Endothelial cell of umbilical vein (primary cell): ENCODE results near the gene GALNT10. TPM values are rescaled to one million over a fixed set of nuclear protein-coding genes. Genes with fewer than 3 reads are reported as not detected.

ENCODE experiments used
- BruUV-seq: library from RNA; stranded (reverse); fragments of 400-500 nt; replicated peaks from 2 replicates; lab custom pipeline; 2021; lab: Mats Ljungman, UMichigan
- CTCF ChIA-PET: fragments of 300-600, 350-600 bp; sonication (Branson Sonifier 250); formaldehyde crosslinking; loops from one replicate; lab custom pipeline; 2021; ENCODE audit warnings: antibody characterized with exemption, inconsistent platforms; lab: Charles Lee
- POLR2A ChIA-PET: fragments of 300-600, 350-600 bp; sonication (Branson Sonifier 250); formaldehyde crosslinking; loops from one replicate; lab custom pipeline; 2021; ENCODE audit warnings: antibody characterized with exemption, inconsistent platforms; lab: Charles Lee
- DNase-seq: peaks from one replicate; pipeline ENCODE4 v3.0.0-alpha.2; 2011; ENCODE audit warnings: low read depth, low spot score
- FAIRE-seq: peaks from 2 replicates; lab custom pipeline; 2011; peaks lifted over from hg19 to GRCh38; lab: Jason Lieb, UNC
- H2AFZ ChIP-seq: 2 replicates; pipeline ENCODE4 v1.6.0; 2012; ENCODE audit warnings: low read depth, low read length, control low read depth, inconsistent platforms
- H3K27ac ChIP-seq: 2 replicates; pipeline ENCODE4 v1.5.1; 2011; ENCODE audit warnings: low read depth, mild to moderate bottlenecking, control low read depth, low read length, moderate library complexity; ENCODE audit not compliant: insufficient read depth
- H3K27me3 ChIP-seq, 2 experiments: 2 replicates each; pipeline versions ENCODE4 v1.6.0 to v1.6.1; 2011; ENCODE audit warnings: low read length in 2 of 2, mixed read lengths in 1 of 2; ENCODE audit not compliant: control insufficient read depth in 2 of 2, insufficient read depth in 2 of 2
- H3K36me3 ChIP-seq, 2 experiments: 2 replicates in 1 of 2; 3 replicates in 1 of 2; pipeline ENCODE4 v1.5.1; 2011; ENCODE audit warnings: low read length in 2 of 2, mild to moderate bottlenecking in 1 of 2, moderate library complexity in 1 of 2; ENCODE audit not compliant: control insufficient read depth in 2 of 2, insufficient read depth in 2 of 2; ENCODE audit errors: extremely low read depth in 1 of 2
- H3K4me1 ChIP-seq: 3 replicates; pipeline ENCODE4 v1.5.1; 2011; ENCODE audit warnings: mild to moderate bottlenecking, low read length; ENCODE audit not compliant: control insufficient read depth, insufficient read depth; ENCODE audit errors: extremely low read depth
- H3K4me2 ChIP-seq: 2 replicates; pipeline ENCODE4 v1.6.1; 2011; ENCODE audit warnings: low read length, control low read depth, mixed read lengths; ENCODE audit not compliant: insufficient read depth
- H3K4me3 ChIP-seq, 3 experiments: fragments of 200-600 bp in 1 of 3; sonication (generic), shearing (Covaris generic) in 1 of 3; replicated peaks in 1 of 3; 2 replicates each; pipeline ENCODE4 v1.5.1; 2011 to 2016; ENCODE audit warnings: control low read depth in 3 of 3, low read length in 3 of 3, mild to moderate bottlenecking in 2 of 3, inconsistent platforms in 1 of 3, low read depth in 1 of 3, moderate library complexity in 1 of 3; ENCODE audit not compliant: insufficient read depth in 1 of 3
- H3K79me2 ChIP-seq: 2 replicates; pipeline ENCODE4 v1.6.0; 2012; ENCODE audit warnings: low read length, inconsistent platforms; ENCODE audit not compliant: control insufficient read depth, insufficient read depth
- H3K9ac ChIP-seq: replicated peaks from 2 replicates; pipeline ENCODE3; 2011; ENCODE audit warnings: low read length, control low read depth; ENCODE audit not compliant: insufficient read depth; ENCODE audit errors: extremely low read depth
- H3K9me1 ChIP-seq: replicated peaks from 3 replicates; pipeline ENCODE4 v1.6.0; 2011; ENCODE audit warnings: mild to moderate bottlenecking, low read length; ENCODE audit not compliant: control insufficient read depth, insufficient read depth; ENCODE audit errors: extremely low read depth
- H3K9me3 ChIP-seq: replicated peaks from 2 replicates; pipeline ENCODE4 v1.5.1; 2012; ENCODE audit warnings: low read length, inconsistent platforms; ENCODE audit not compliant: control insufficient read depth, insufficient read depth
- H4K20me1 ChIP-seq: replicated peaks from 2 replicates; pipeline ENCODE3; 2011; ENCODE audit warnings: mild to moderate bottlenecking, low read length; ENCODE audit not compliant: control insufficient read depth, insufficient read depth; ENCODE audit errors: extremely low read depth
- CTCF ChIP-seq, 2 donors: IDR thresholded peaks; 1 replicate in 1 of 2; 2 replicates in 1 of 2; pipeline ENCODE4 v1.5.1; 2011; ENCODE audit warnings: low read length in 2 of 2, mild to moderate bottlenecking in 2 of 2, moderate library complexity in 2 of 2, control low read depth in 1 of 2, inconsistent platforms in 1 of 2, low read depth in 1 of 2; ENCODE audit not compliant: insufficient read depth in 1 of 2; ENCODE audit errors: extremely low read depth in 1 of 2
- EZH2 ChIP-seq: IDR thresholded peaks from 2 replicates; pipeline ENCODE4 v1.6.1; 2012; ENCODE audit warnings: borderline replicate concordance, low read depth, mild to moderate bottlenecking, moderate library complexity, low read length, inconsistent platforms; ENCODE audit not compliant: severe bottlenecking
- FOS ChIP-seq: IDR thresholded peaks from 2 replicates; pipeline ENCODE4 v1.6.1; 2011; ENCODE audit warnings: mild to moderate bottlenecking, low read length, moderate library complexity, borderline replicate concordance; ENCODE audit not compliant: insufficient read depth
- GATA2 ChIP-seq: IDR thresholded peaks from 2 replicates; pipeline ENCODE4 v1.7.0; 2011; ENCODE audit warnings: low read depth, mild to moderate bottlenecking, moderate library complexity, mixed read lengths, low read length; ENCODE audit not compliant: insufficient read length, insufficient read depth
- JUN ChIP-seq: IDR thresholded peaks from 2 replicates; pipeline ENCODE4 v1.6.1; 2011; ENCODE audit warnings: borderline replicate concordance, low read depth; ENCODE audit not compliant: insufficient read length, insufficient read depth
- MAX ChIP-seq: IDR thresholded peaks from 2 replicates; pipeline ENCODE4 v1.6.1; 2011; ENCODE audit not compliant: insufficient read depth, insufficient read length
- MYC ChIP-seq: IDR thresholded peaks from one replicate; pipeline ENCODE4 v1.6.1; 2011; ENCODE audit warnings: mild to moderate bottlenecking, low read depth, low read length
- POLR2A ChIP-seq: IDR thresholded peaks from 2 replicates; pipeline ENCODE4 v1.6.1; 2012; ENCODE audit warnings: low read depth, mild to moderate bottlenecking, control low read depth, low read length
- POLR2AphosphoS5 ChIP-seq: IDR thresholded peaks from 2 replicates; pipeline ENCODE4 v1.6.1; 2012; ENCODE audit warnings: low read depth, mild to moderate bottlenecking, control low read depth, low read length, moderate library complexity; ENCODE audit not compliant: insufficient read depth
- dilution Hi-C: fragments of 300-500 bp; cut with MboI; formaldehyde crosslinking; loops from one replicate; pipeline ENCODE4 v1.15.0; 2019; ENCODE audit warnings: low sequenced_read_pairs; ENCODE audit not compliant: extremely low pct_ligation_motif_present
- intact Hi-C: fragments of 100-400 bp; cut with micrococcal nuclease; formaldehyde crosslinking; loops from one replicate; pipeline ENCODE4 v1.10.0; 2022
- polyA plus RNA-seq, 4 experiments: library from polyadenylated mRNA; depleted of rRNA in 3 of 4; stranded (reverse) in 3 of 4; unstranded in 1 of 4; fragments of >200 nt; gene quantifications; 2 replicates each; pipeline versions ENCODE4 v1.2.1 to v1.2.3, GENCODE V29; 2011 to 2012; ENCODE audit warnings: missing spikeins in 1 of 4
- total RNA-seq: library from RNA; stranded (reverse); gene quantifications from 2 replicates; pipeline ENCODE4 v1.2.3, GENCODE V29; 2021

GALNT10 gene
- total and polyA plus RNA-seq, 2 donors (not counting 3 experiments of a cell fraction or from before 2014, with no cell fraction given), result 70.2 to 77.6 TPM

- H3K4me1 ChIP-seq, result no peaks in the 10 kb centered on the region
- no peaks in the 10 kb centered on the region for H3K9me3 ChIP-seq
- BruUV-seq, result no TSS peak
- no peaks in the 10 kb centered on the region for H3K27me3 ChIP-seq
- intact Hi-C loops (no loop called here), dilution Hi-C loops (no loop called here)
- FAIRE-seq, result no peak
- H3K36me3 ChIP-seq, result no peaks in the 10 kb centered on the region
- no peak for DNase-seq
- H3K79me2 ChIP-seq, result peaks cover 2% of the 10 kb centered on the region
- no peak for TF ChIP-seq MYC
- TF ChIP-seq EZH2, result no peak
- TF ChIP-seq POLR2AphosphoS5, result no peak
- no peak for TF ChIP-seq CTCF (IDR thresholded peaks at IDR 0.05; ENCODE audit: extremely low read depth in 1 of 2, insufficient read depth in 1 of 2, low read depth in 1 of 2, low read length in 2 of 2)
- no peaks in the 10 kb centered on the region for H3K9me1 ChIP-seq
- no peak overlapping the region for H3K9ac ChIP-seq
- CTCF ChIA-PET, result interaction anchor here (1.3 to 1.4 kb wide), 3 partner anchors 15 to 82 kb away, joined by 4 to 5 read pairs (median 4); no protein-coding TSS in a partner anchor
- no peak overlapping the region for H3K4me2 ChIP-seq
- no peak overlapping the region for H2AFZ ChIP-seq
- H4K20me1 ChIP-seq, result no peaks in the 10 kb centered on the region
- no peak overlapping the region for H3K4me3 ChIP-seq
- POLR2A ChIA-PET, result no interaction called here
- H3K27ac ChIP-seq, result no peak overlapping the region
Measured at GRCh38 chr5:154230526-154230925, 40.0 kb downstream of the GALNT10 start.

GRCh38 chr5:154234551-154234950, 44.0 kb downstream of the GALNT10 start:
- Histone ChIP-seq H2AFZ (no peak overlapping the region), H4K20me1 (no peaks in the 10 kb centered on the region), H3K4me1 (peaks cover 15% of the 10 kb centered on the region), H3K27me3 (no peaks in the 10 kb centered on the region), H3K27ac (no peak overlapping the region), H3K4me2 (no peak overlapping the region), H3K4me3 (no peak overlapping the region), H3K36me3 (no peaks in the 10 kb centered on the region), H3K79me2 (no peaks in the 10 kb centered on the region), H3K9ac (no peak overlapping the region), H3K9me1 (no peaks in the 10 kb centered on the region), H3K9me3 (no peaks in the 10 kb centered on the region)
- dilution Hi-C loops (no loop called here), intact Hi-C loops (no loop called here)
- TF ChIP-seq GATA2, result no peak
- TF ChIP-seq EZH2, result no peak
- no peak for TF ChIP-seq POLR2A
- TF ChIP-seq JUN, result no peak
- TF ChIP-seq MYC, result no peak
- TF ChIP-seq CTCF (IDR thresholded peaks at IDR 0.05; ENCODE audit: extremely low read depth in 1 of 2, insufficient read depth in 1 of 2, low read depth in 1 of 2, low read length in 2 of 2), result no peak
- TF ChIP-seq FOS, result no peak
- TF ChIP-seq MAX, result no peak
- TF ChIP-seq POLR2AphosphoS5, result no peak
- ChIA-PET POLR2A (no interaction called here), CTCF (no interaction called here)
- DNase-seq, result no peak
- no TSS peak for BruUV-seq
- no peak for FAIRE-seq
